ENCODE measurements around the gene NPC1L1.

Gene NPC1L1

GRCh38 chr7:44469461-44470134 lies 71.5 kb downstream of the NPC1L1 start:
- DNase-seq: no peak

GRCh38 chr7:44467217-44467548 lies 73.9 kb downstream of the NPC1L1 start:
- DNase-seq: no peak

DNA sequence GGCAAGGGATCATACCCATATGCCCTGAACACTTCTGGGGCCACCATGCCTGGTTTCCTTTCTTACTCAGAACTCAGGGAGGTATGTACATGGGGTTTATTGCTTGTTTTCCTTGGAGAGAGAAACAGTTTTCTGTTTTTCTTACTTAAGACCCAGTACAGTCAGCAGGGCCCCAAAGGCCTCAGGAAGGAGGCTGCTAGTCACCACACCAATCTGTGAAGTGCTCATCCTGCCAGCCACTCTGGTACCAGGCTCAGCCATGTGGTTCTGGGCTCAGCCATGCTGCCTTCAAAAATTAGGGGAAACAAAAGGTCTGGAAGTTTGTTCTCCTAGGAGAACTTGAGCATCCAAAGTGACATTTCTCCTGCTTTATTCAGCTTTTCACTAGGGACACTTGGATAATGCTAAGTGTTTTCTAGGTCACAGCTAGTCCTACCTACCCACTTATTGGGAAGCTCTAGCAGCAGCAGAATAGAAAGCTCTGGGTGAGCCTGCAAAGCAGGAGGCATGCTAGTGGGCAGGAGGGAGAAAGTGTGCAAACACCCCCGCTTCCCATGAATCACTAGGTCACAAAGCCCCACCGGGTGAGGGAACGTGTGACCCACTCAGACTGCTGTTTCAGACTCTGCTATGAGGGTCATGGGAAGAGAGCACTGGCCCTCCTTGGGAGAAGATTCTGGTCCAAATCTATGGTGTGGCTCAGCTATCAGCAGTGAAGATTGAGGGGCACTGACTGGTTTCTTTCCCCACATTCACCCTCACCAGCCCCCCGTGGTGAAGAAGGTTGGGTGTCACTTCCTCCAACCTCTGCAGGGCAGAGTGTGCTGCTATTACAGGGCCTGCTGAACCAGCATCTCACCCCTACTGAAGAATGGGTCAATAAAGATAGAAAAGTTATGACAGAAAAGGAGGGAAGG lies 74.6 kb downstream of the NPC1L1 start:
- DNase-seq: no peak

DNA sequence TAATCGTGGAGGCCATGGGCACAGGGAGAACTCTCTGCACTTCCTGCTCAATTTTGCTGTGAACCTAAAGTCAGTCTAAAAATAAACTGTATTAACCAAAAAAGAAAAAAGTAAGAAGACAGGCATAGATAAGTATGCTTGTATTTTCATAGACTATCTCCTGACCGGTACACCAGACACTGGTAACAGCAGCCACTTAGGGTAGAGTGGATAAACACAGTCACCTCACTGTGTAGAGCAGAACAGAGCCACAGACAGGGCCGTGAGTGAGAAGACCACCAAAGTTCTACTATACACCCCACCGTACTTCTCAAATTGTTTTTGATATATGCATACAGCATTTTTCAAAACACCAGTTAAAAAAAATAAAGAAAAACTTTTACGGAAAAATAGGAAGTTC lies 75.6 kb downstream of the NPC1L1 start:
- no peak for DNase-seq

DNA sequence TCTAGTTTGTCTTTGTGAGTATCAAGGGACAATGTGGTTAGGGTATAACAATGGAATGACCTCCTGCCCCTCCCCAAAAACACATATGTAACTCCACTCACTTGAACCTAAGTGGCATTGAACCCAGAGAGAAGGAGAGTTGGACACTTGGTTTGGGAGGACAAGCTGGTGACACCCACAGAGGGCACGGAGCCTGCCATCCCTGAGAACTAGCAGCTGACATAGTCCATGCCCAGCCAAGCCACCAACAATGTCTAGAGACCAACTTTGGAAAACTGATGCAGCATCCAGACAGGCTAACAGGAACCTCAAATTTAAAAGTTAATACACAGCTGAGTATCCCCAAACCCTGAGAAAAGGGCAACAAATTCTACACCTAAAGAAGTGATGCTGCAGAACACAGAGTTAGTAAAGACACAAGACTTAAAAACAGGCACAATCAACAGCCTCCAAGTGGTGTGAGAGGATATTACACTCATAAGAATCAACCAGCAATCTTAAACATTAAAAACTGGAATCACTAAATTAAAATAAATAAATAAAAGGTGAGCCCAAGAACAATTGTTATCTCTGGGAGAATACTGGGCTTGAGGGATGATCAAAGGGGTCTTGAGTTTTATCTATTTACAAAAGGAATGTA lies 77.8 kb downstream of the NPC1L1 start:
- DNase-seq: no peak
